K562 (cell line): Measurements from ENCODE around the gene SNU13. TPM values are rescaled to one million over a fixed set of nuclear protein-coding genes. Genes with fewer than 3 reads are reported as not detected.

Source experiments
- ARID2 ChIP-seq: fragments of 450-650 bp; IDR thresholded peaks from 2 replicates; pipeline ENCODE4 v1.6.1; 2017; ENCODE audit warnings: antibody characterized with exemption, mild to moderate bottlenecking
- FUS ChIP-seq: fragments of 200-400 bp; formaldehyde crosslinking; optimal IDR thresholded peaks from 2 replicates; pipeline ENCODE3; 2017; ENCODE audit warnings: low read depth, low read length
- KLF16 ChIP-seq: IDR thresholded peaks from 2 replicates; pipeline ENCODE4 v1.6.1; 2016; ENCODE audit warnings: antibody characterized with exemption
- MLLT1 ChIP-seq, 2 experiments: fragments of 450-650 bp; IDR thresholded peaks; 2 replicates each; pipeline ENCODE4 v1.6.1; 2016
- MNT ChIP-seq, 2 experiments: fragments of 450-650 bp; conservative IDR thresholded peaks; 2 replicates each; pipeline ENCODE4 v1.6.1; 2017; ENCODE audit warnings: mild to moderate bottlenecking in 2 of 2, moderate library complexity in 2 of 2
- RAD21 ChIP-seq, 2 experiments: fragments of 250-450 bp in 1 of 2; fragments of 450-650 bp in 1 of 2; sonication (Bioruptor Pico) in 1 of 2; formaldehyde crosslinking in 1 of 2; IDR thresholded peaks in 1 of 2; conservative IDR thresholded peaks in 1 of 2; 2 replicates each; pipeline versions ENCODE4 v1.4.0 to v1.8.0; 2020 to 2022; ENCODE audit warnings: mild to moderate bottlenecking in 2 of 2, moderate library complexity in 1 of 2
- U2AF2 ChIP-seq: fragments of 200-400 bp; formaldehyde crosslinking; optimal IDR thresholded peaks from 2 replicates; pipeline ENCODE3; 2017; ENCODE audit warnings: low read depth, mild to moderate bottlenecking, low read length
- ZNF23 ChIP-seq: fragments of 250-450 bp; sonication (Bioruptor Pico); IDR thresholded peaks from 2 replicates; pipeline ENCODE4 v1.4.0; 2020; ENCODE audit warnings: mild to moderate bottlenecking
- polyA plus RNA-seq, 8 experiments: library from polyadenylated mRNA; depleted of rRNA in 4 of 8; stranded (reverse) in 5 of 8; unstranded in 3 of 8; fragments of >200 nt; fragmentation: Nextera tagmentation in 2 of 8; fragmentation: Illumina TruSeq in 1 of 8; extraction: Ambion mirVana in 2 of 8; extraction: Trizol in 1 of 8; gene quantifications; 2 replicates each; pipeline versions ENCODE4 v1.2.1 to v1.2.3, GENCODE V29; 2011 to 2014; ENCODE audit warnings: inconsistent platforms in 1 of 8, missing spikeins in 1 of 8
- total RNA-seq, 7 experiments: library from RNA; depleted of rRNA in 6 of 7; stranded (reverse); fragments of >200 nt in 6 of 7; fragmentation: Illumina TruSeq in 2 of 7; extraction: Trizol in 2 of 7; gene quantifications; 2 replicates each; pipeline versions ENCODE4 v1.2.1 to v1.2.3, GENCODE V29; 2011 to 2021; ENCODE audit warnings: low replicate concordance in 1 of 7

SNU13 gene
- total and polyA plus RNA-seq, 9 of the 15 experiments (the other 6 are each of a cell fraction or from before 2014, with no cell fraction given), result 185 to 981 (median 283) TPM

GRCh38 chr22:41697126-41697775 lies 8.6 kb upstream of the SNU13 start (continued):
- TF ChIP-seq MLLT1 (IDR thresholded peaks at IDR 0.05) (no peak), ARID2 (peak; percentile 85), KLF16 (peak; percentile 45; the same call in 1 of the 2 replicates), RAD21 (CRISPR knock-in tag; conservative IDR thresholded peaks at IDR 0.05 in 1 of 2, IDR thresholded peaks at IDR 0.05 in 1 of 2) (peak; percentile 76 to 81), MNT (conservative IDR thresholded peaks at IDR 0.05) (peak in 1 of 2 experiments; percentile 31; a peak in 1 of 4 replicates), U2AF2 (no peak), FUS (no peak), ZNF23 (CRISPR knock-in tag) (no peak)
- TF ChIP-seq, all 486 proteins: peak for 29
